Osteoblast (primary cell): Measurements from ENCODE around the gene FBXO31. TPM values are rescaled to one million over a fixed set of nuclear protein-coding genes. Genes with fewer than 3 reads are reported as not detected.
"Not testable (repeated sequence)": the region's sequence is repeated elsewhere in the genome, so short reads cannot be mapped to it uniquely, and the experiment has no call there.

ENCODE experiments used
- DNase-seq: peaks from one replicate; pipeline ENCODE4 v3.0.0; 2011; ENCODE audit warnings: low spot score, mixed read lengths; ENCODE audit not compliant: insufficient read length; ENCODE audit errors: missing footprints
- H2AFZ ChIP-seq: 2 replicates; pipeline ENCODE4 v1.6.0; 2011; ENCODE audit warnings: mild to moderate bottlenecking, low read length
- H3K27ac ChIP-seq: 2 replicates; pipeline ENCODE4 v1.5.1; 2011; ENCODE audit warnings: mild to moderate bottlenecking, low read depth, low read length, moderate library complexity
- H3K27me3 ChIP-seq: 2 replicates; pipeline ENCODE4 v1.6.0; 2012; ENCODE audit warnings: mild to moderate bottlenecking, control low read depth, inconsistent platforms, low read length, moderate library complexity; ENCODE audit not compliant: insufficient read depth
- H3K36me3 ChIP-seq: 2 replicates; pipeline ENCODE4 v1.5.1; 2011; ENCODE audit warnings: mild to moderate bottlenecking, low read length, control low read depth, moderate library complexity; ENCODE audit not compliant: insufficient read depth
- H3K4me1 ChIP-seq: 2 replicates; pipeline ENCODE4 v1.5.1; 2011; ENCODE audit warnings: mild to moderate bottlenecking, low read length, control low read depth, moderate library complexity; ENCODE audit not compliant: insufficient read depth
- H3K4me2 ChIP-seq: 2 replicates; pipeline ENCODE4 v1.6.0; 2011; ENCODE audit warnings: mild to moderate bottlenecking, low read length; ENCODE audit not compliant: insufficient read depth
- H3K4me3 ChIP-seq: fragments of 200-600 bp; sonication (generic); 3 replicates; pipeline ENCODE4 v1.5.1; 2012; ENCODE audit warnings: mild to moderate bottlenecking, low read length, inconsistent platforms; ENCODE audit not compliant: insufficient read depth
- H3K79me2 ChIP-seq: 2 replicates; pipeline ENCODE4 v1.6.0; 2012; ENCODE audit warnings: mild to moderate bottlenecking, low read length, control low read depth, inconsistent platforms; ENCODE audit not compliant: insufficient read depth
- H3K9me3 ChIP-seq: 2 replicates; pipeline ENCODE4 v1.5.1; 2011; ENCODE audit warnings: low read depth, low read length, control low read depth
- H4K20me1 ChIP-seq: 2 replicates; pipeline ENCODE4 v1.6.0; 2012; ENCODE audit warnings: mild to moderate bottlenecking, low read length, control low read depth; ENCODE audit not compliant: insufficient read depth
- CTCF ChIP-seq: IDR thresholded peaks from 2 replicates; pipeline ENCODE4 v1.5.1; 2011; ENCODE audit warnings: mild to moderate bottlenecking, low read depth, low read length, moderate library complexity; ENCODE audit errors: extremely low read depth
- total RNA-seq: library from RNA; depleted of rRNA; stranded (reverse); fragments of >200 nt; gene quantifications from 2 replicates; pipeline ENCODE4 v1.2.3, GENCODE V29; 2012

The FBXO31 gene
- total RNA-seq, 1 donor, result 33.3 TPM

GRCh38 chr16:87390641-87391323 lies 7.2 kb upstream of the FBXO31 start:
- no peak for TF ChIP-seq CTCF
- no peak for DNase-seq
- Histone ChIP-seq H3K4me1 (peaks cover 42% of the 10 kb centered on the region), H3K36me3 (peaks cover 4% of the 10 kb centered on the region), H3K4me3 (peak overlapping the region; percentile 79), H2AFZ (no peak overlapping the region), H3K27me3 (no peaks in the 10 kb centered on the region), H3K27ac (peak overlapping the region; percentile 92), H3K9me3 (no peaks in the 10 kb centered on the region), H3K79me2 (peaks cover 36% of the 10 kb centered on the region), H3K4me2 (peak overlapping the region; percentile 86), H4K20me1 (peaks cover 29% of the 10 kb centered on the region)

GRCh38 chr16:87389914-87390313 lies 6.3 kb upstream of the FBXO31 start:
- not testable (repeated sequence) for H3K27ac ChIP-seq, H3K4me3 ChIP-seq, DNase-seq, H3K9me3 ChIP-seq, H3K4me2 ChIP-seq, H3K27me3 ChIP-seq, H2AFZ ChIP-seq, H3K36me3 ChIP-seq
- Histone ChIP-seq H4K20me1 (peaks cover 20% of the 10 kb centered on the region), H3K79me2 (peaks cover 27% of the 10 kb centered on the region), H3K4me1 (peaks cover 37% of the 10 kb centered on the region)

- Histone ChIP-seq H3K4me2 (no peak overlapping the region), H3K79me2 (peaks cover 21% of the 10 kb centered on the region), H3K4me3 (no peak overlapping the region), H3K27me3 (no peaks in the 10 kb centered on the region), H3K36me3 (no peaks in the 10 kb centered on the region), H3K27ac (peak overlapping the region; percentile 92), H3K4me1 (peaks cover 33% of the 10 kb centered on the region), H3K9me3 (no peaks in the 10 kb centered on the region), H4K20me1 (peaks cover 14% of the 10 kb centered on the region), H2AFZ (no peak overlapping the region)
- no peak for DNase-seq
- TF ChIP-seq CTCF, result no peak
Measured at GRCh38 chr16:87389245-87389644, 5.7 kb upstream of the FBXO31 start.

GRCh38 chr16:87388818-87389134 lies 5.2 kb upstream of the FBXO31 start:
- Histone ChIP-seq H3K4me3 (peak overlapping the region; percentile 30), H3K27ac (peak overlapping the region; percentile 92), H3K27me3 (no peaks in the 10 kb centered on the region), H3K9me3 (no peaks in the 10 kb centered on the region), H3K4me1 (peaks cover 28% of the 10 kb centered on the region), H3K36me3 (no peaks in the 10 kb centered on the region), H2AFZ (peak overlapping the region; percentile 64), H3K4me2 (peak overlapping the region; percentile 73), H3K79me2 (peaks cover 16% of the 10 kb centered on the region), H4K20me1 (peaks cover 9% of the 10 kb centered on the region)
- no peak for TF ChIP-seq CTCF
- DNase-seq, result no peak
